NCI-H524 (cell line): ENCODE data around the gene SP5.
"Not testable (repeated sequence)": the region's sequence is repeated elsewhere in the genome, so short reads cannot be mapped to it uniquely, and the experiment has no call there.

ENCODE experiments used
- DNase-seq, 2 experiments: peaks; one replicate each; lab custom pipeline; 2025; lab: John Stamatoyannopoulos, UW

The SP5 gene

DNA sequence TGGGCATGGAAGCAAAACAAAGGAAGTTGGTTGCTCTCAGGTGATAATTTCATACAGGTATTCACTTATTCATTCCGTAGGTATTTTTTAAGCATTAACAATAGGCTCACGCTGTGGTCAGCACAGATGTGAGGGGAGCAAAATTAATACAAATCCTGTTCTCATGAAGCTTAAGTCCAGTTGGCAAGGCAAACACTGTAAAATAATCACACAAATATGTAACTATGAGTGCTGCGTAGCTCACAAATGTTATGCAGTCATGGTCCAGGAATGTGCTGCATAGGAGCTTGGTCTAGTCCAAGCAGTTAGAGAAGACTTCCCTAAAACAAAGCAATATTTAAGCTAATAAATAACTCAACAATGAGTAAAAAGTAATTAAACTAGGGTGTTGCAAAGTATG lies 23.9 kb downstream of the SP5 start:
- no peak for DNase-seq

DNA sequence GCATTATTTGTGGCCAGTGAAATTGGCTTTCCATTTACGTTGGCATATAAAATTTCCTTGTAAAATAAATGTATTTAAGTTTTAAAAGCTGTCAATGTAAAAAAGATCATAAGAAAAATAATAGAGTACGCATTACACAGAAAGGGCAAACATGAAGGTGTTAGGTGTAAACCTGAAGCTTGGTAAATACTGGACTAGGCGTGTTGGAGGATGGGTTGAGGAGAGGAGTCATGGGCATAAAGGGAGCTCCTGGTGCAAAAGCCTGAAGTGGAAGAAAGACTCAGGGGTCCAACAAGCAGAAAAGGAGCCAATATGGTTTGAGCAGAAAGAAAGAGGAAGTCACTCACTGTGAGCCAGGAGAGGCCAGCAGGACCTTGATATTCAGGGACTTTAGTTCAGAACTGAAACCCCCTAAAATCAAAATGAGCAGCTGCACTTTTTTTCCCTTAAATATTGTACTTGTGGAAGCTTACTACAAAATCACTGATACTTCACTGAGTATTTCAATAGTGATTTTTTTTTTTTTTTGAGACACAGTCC lies 24.4 kb downstream of the SP5 start:
- no peak for DNase-seq

DNA sequence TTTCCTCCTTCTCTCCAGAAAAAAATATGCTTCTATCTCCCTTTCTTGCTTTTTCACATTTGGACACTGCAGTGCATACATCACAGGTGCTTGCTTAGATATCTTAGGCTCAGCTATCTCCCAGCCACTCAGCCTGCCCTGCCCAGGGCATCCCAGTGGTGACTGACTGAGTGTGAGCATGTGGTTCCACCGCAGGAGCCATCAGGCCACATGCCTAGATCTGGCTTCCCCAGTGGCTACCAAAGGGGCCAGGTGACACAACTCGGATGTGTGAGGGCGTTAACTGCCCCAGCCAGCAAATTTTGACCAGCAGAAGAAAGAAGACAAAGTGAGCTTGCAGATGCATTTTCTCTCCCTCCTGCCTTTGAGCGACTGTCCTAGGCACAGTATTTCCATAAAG lies 25.5 kb downstream of the SP5 start:
- no peak for DNase-seq

DNA sequence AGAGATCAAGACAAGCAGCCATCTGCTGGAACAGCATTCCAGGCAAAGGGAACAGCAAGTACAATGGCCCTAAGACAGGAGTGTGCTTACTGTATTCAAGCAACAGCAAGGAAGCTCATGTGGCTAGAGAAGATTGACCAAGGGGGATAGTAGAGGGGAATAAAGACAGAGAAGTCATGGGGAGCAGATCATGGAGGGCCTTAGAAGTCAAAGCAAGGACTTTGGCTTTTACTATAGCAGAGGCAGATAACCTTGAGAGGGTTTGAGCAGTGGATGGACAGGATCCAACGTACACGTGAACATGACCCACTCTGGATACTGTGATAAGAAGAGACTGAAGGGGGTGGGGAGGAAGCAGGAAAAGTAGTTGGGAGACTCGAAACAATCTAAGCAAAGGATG lies 26.9 kb downstream of the SP5 start:
- DNase-seq: no peak

GRCh38 chr2:170742896-170743529 lies 27.9 kb downstream of the SP5 start:
- DNase-seq: no peak

- DNase-seq: no peak
Measured at GRCh38 chr2:170743530-170744239, 28.5 kb downstream of the SP5 start.

GRCh38 chr2:170744248-170745002 lies 29.3 kb downstream of the SP5 start:
- no peak for DNase-seq

GRCh38 chr2:170745305-170745704 lies 30.2 kb downstream of the SP5 start:
- no peak for DNase-seq

DNA sequence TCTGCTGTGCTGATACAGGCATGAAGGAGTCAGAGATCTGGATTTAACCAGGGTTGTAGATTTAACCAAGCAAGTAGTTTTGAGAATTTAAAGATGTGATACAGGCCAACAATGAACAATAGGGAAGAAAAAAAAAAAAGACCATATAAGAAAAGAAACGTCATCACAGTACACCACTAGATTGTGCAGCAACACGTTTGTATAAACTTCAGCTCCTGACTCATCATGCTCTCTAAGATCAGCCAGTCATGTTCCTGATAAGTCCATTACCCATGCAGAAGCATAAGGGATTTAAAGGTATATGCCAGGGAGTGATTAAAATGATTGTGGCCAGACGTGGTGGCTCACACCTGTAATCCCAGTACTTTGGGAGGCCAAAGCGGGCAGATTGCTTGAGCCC lies 32.8 kb downstream of the SP5 start:
- DNase-seq: no peak

- not testable (repeated sequence) for DNase-seq
Measured at GRCh38 chr2:170751555-170751954, 36.4 kb downstream of the SP5 start.

DNA sequence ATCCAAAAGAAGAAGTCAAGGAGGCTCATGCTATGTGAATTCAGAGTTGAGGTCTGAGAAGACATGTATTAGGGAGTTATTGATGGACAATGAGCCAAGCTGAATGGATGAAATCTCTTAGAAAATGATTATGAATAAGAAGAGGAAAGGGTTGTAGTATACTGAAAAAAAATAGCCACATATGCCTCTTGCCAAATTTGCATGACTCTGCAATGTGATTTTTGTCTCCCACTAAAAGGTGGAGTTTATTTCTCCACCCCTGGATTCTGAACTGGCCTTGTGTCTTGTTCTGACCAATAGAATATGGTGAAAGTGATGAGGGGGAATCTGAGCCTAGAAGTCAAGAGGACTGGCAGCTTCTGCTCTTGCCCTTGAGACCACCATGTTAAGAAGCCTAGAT lies 46.4 kb downstream of the SP5 start:
- DNase-seq: no peak

- DNase-seq: no peak
Measured at GRCh38 chr2:170762760-170763159, 47.6 kb downstream of the SP5 start.

- DNase-seq: no peak
Measured at GRCh38 chr2:170763232-170763631, 48.1 kb downstream of the SP5 start.

DNA sequence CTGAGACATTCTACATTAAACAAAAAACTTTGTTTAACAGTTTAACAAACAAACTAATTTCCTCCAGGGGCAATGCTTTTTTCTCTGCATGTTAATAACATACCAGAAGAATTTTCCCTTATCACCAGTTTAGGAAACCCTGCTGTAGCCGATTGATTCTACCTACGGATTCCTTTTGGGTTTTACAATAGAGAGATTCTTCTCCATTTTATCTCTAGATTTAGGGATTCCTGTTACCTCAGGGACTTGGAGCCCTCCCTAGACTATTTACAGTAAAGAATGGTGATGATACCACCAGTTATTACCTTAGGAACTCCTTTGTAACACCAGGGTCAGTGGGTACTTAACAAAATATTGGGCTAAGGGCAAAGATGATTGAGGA lies 49.7 kb downstream of the SP5 start:
- DNase-seq: no peak

DNA sequence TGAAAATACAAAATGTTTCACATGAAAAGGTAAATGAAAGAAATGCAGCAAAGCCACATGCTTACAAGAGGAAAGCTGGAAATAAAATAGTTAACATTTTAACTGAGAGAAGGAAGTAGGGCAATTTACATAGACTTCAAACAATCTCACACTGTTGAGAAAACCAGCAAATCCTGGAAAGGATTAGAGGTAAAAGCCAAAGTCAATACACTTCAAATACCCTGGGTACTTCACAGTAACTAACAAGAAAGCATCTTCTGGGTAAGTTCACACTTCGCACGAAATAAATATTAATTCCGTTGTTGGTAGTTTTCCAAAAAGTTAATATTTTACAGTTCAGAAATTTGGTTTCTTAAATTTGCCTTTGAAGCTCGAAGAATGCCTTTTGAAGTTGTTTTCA lies 51.6 kb downstream of the SP5 start:
- DNase-seq: no peak
